HG03342 (cell line): ENCODE results near the gene PRG2.

Source experiments
- ATAC-seq: cut with Tn5 transposase; IDR thresholded peaks from one replicate; pipeline ENCODE4 v1.9.1; 2021; ENCODE audit warnings: mild to moderate bottlenecking, moderate library complexity; ENCODE audit not compliant: unreplicated experiment

The PRG2 gene

GRCh38 chr11:57390535-57390934 lies at the start of gene PRG2:
PRG2 (minus strand) TSS chr11:57390650; CDS start chr11:57389944, 706 bp downstream.
- ATAC-seq: no peak

GRCh38 chr11:57439786-57440185 lies 49.3 kb upstream of the PRG2 start:
- no peak for ATAC-seq

GRCh38 chr11:57438345-57439285 lies 48.2 kb upstream of the PRG2 start:
- ATAC-seq: no peak

- no peak for ATAC-seq
These were observed 45.6 kb upstream of the PRG2 start for GRCh38 chr11:57436031-57436430.

- no peak for ATAC-seq
These were observed 44.4 kb upstream of the PRG2 start for GRCh38 chr11:57434640-57435546.

GRCh38 chr11:57432714-57433163 lies 42.3 kb upstream of the PRG2 start:
- ATAC-seq: no peak

GRCh38 chr11:57432149-57432561 lies 41.7 kb upstream of the PRG2 start:
- no peak for ATAC-seq

GRCh38 chr11:57430952-57431351 lies 40.5 kb upstream of the PRG2 start:
- ATAC-seq: no peak

- ATAC-seq: no peak
These were observed 39.5 kb upstream of the PRG2 start for GRCh38 chr11:57429946-57430345.

GRCh38 chr11:57428643-57429042 lies 38.2 kb upstream of the PRG2 start:
- ATAC-seq: no peak

GRCh38 chr11:57427727-57428082 lies 37.3 kb upstream of the PRG2 start:
- no peak for ATAC-seq

- ATAC-seq: peak; percentile 54
These were observed 36.7 kb upstream of the PRG2 start, which contains the start of gene SLC43A3 for GRCh38 chr11:57426929-57427726. SLC43A3 (minus strand) TSS chr11:57427121; CDS start chr11:57426172, 949 bp downstream.

- ATAC-seq: no peak
These were observed 36.0 kb upstream of the PRG2 start for GRCh38 chr11:57426439-57426928.

- ATAC-seq: no peak
These were observed 35.4 kb upstream of the PRG2 start for GRCh38 chr11:57425565-57426438.

GRCh38 chr11:57424792-57425564 lies 34.5 kb upstream of the PRG2 start:
- ATAC-seq: peak; percentile 91

GRCh38 chr11:57424137-57424791 lies 33.8 kb upstream of the PRG2 start:
- ATAC-seq: no peak

GRCh38 chr11:57422669-57423068 lies 32.2 kb upstream of the PRG2 start:
- no peak for ATAC-seq

- ATAC-seq: no peak
These were observed 31.4 kb upstream of the PRG2 start for GRCh38 chr11:57421805-57422204.
